Measurements from ENCODE around the gene SLC2A13.

The SLC2A13 gene

GRCh38 chr12:39990122-39991101, 115.5 kb downstream of the SLC2A13 start:
- DNase-seq, result peak; percentile 54

- no peak for DNase-seq
These were observed 116.4 kb downstream of the SLC2A13 start for GRCh38 chr12:39989501-39989900.

GRCh38 chr12:39988574-39988973, 117.3 kb downstream of the SLC2A13 start:
- no peak for DNase-seq

GRCh38 chr12:39986674-39987073, 119.2 kb downstream of the SLC2A13 start:
- DNase-seq, result no peak

GRCh38 chr12:39984670-39985069, 121.2 kb downstream of the SLC2A13 start:
- DNase-seq, result no peak

GRCh38 chr12:39975374-39975918, 130.4 kb downstream of the SLC2A13 start:
- no peak for DNase-seq

- no peak for DNase-seq
These were observed 133.8 kb downstream of the SLC2A13 start for GRCh38 chr12:39972119-39972518.

GRCh38 chr12:39971348-39971747, 134.5 kb downstream of the SLC2A13 start:
- no peak for DNase-seq

GRCh38 chr12:39966721-39967120, 139.2 kb downstream of the SLC2A13 start:
- no peak for DNase-seq

- DNase-seq, result no peak
These were observed 139.6 kb downstream of the SLC2A13 start for GRCh38 chr12:39966256-39966655.

- DNase-seq, result no peak
These were observed 146.4 kb downstream of the SLC2A13 start for GRCh38 chr12:39959467-39959866.

GRCh38 chr12:39959031-39959430, 146.8 kb downstream of the SLC2A13 start:
- no peak for DNase-seq

GRCh38 chr12:39958377-39958776, 147.5 kb downstream of the SLC2A13 start:
- DNase-seq, result no peak

GRCh38 chr12:39956725-39957124, 149.2 kb downstream of the SLC2A13 start:
- DNase-seq, result no peak

- no peak for DNase-seq
These were observed 159.3 kb downstream of the SLC2A13 start for GRCh38 chr12:39946361-39947280.

- DNase-seq, result no peak
These were observed 168.8 kb downstream of the SLC2A13 start for GRCh38 chr12:39937119-39937518.

- DNase-seq, result no peak
These were observed 170.0 kb downstream of the SLC2A13 start for GRCh38 chr12:39935839-39936238.

GRCh38 chr12:39935275-39935674, 170.6 kb downstream of the SLC2A13 start:
- DNase-seq, result peak; percentile 6

- no peak for DNase-seq
These were observed 174.0 kb downstream of the SLC2A13 start for GRCh38 chr12:39931857-39932256.

GRCh38 chr12:39931231-39931630, 174.7 kb downstream of the SLC2A13 start:
- DNase-seq, result no peak

- DNase-seq, result no peak
These were observed 175.8 kb downstream of the SLC2A13 start for GRCh38 chr12:39930101-39930500.

GRCh38 chr12:39928181-39928899, 177.5 kb downstream of the SLC2A13 start:
- DNase-seq, result no peak

GRCh38 chr12:39923364-39923763, 182.5 kb downstream of the SLC2A13 start:
- no peak for DNase-seq
